Psoas muscle (tissue), 8 donors: Measurements from ENCODE around the gene CCR5. TPM values are rescaled to one million over a fixed set of nuclear protein-coding genes. Genes with fewer than 3 reads are reported as not detected.

Experiments used
- ATAC-seq, 4 donors: fragments of 200-7000 bp; cut with Tn5 transposase; one replicate each; pipeline ENCODE4 v1.9.1; 2020; ENCODE audit warnings: moderate library complexity in 3 of 4, mild to moderate bottlenecking in 2 of 4
- DNase-seq, 2 donors: peaks; one replicate each; pipeline ENCODE4 v3.0.0-alpha.2; 2020
- H3K27ac ChIP-seq: fragments of 200-600 bp; one replicate; pipeline ENCODE4 v1.8.0; 2022
- H3K27me3 ChIP-seq, 3 donors: fragments of 200-600 bp in 1 of 3; one replicate each; pipeline versions ENCODE4 v1.6.1 to v1.8.0; 2013 to 2022; ENCODE audit warnings: low read length in 2 of 3, mild to moderate bottlenecking in 2 of 3, moderate library complexity in 1 of 3; ENCODE audit not compliant: insufficient read depth in 3 of 3
- H3K36me3 ChIP-seq, 2 donors: fragments of 200-600 bp in 1 of 2; one replicate each; pipeline versions ENCODE4 v1.6.1 to v1.8.0; 2013 to 2022; ENCODE audit warnings: low read depth in 1 of 2, mild to moderate bottlenecking in 1 of 2, moderate library complexity in 1 of 2; ENCODE audit not compliant: insufficient read depth in 1 of 2
- H3K4me1 ChIP-seq: fragments of 200-600 bp; one replicate; pipeline ENCODE4 v1.8.0; 2022
- H3K4me3 ChIP-seq: fragments of 200-600 bp; one replicate; pipeline ENCODE4 v1.8.0; 2022; ENCODE audit warnings: mild to moderate bottlenecking
- H3K9me3 ChIP-seq: fragments of 200-600 bp; one replicate; pipeline ENCODE4 v1.8.0; 2022
- WGBS, 3 donors: extraction: QIAGEN DNeasy Blood & Tissue Kit; methylation state at CpG; one replicate each; pipeline versions ENCODE4 v1.1.6 to v1.1.7; 2013; 5-methylcytosine and 5-hydroxymethylcytosine counted together
- intact Hi-C, 2 donors: fragments of 100-400 bp; cut with DNase I; formaldehyde crosslinking; loops; one replicate each; pipeline versions ENCODE4 v1.11.0 to v1.14.2; 2022
- polyA plus RNA-seq, 3 donors: library from polyadenylated mRNA; stranded (reverse); fragments of 200-250 nt; gene quantifications; one replicate each; pipeline ENCODE4 v1.2.3, GENCODE V29; 2013
- total RNA-seq, 4 donors: library from RNA; stranded (reverse); fragmentation: NEBNext Ultra II Directional in 2 of 4; extraction: Animal tissue kit (Norgen Biotek cat#: 25700) in 2 of 4; gene quantifications; one replicate each; pipeline versions ENCODE4 v1.2.1 to v1.2.4, GENCODE V29; 2021 to 2023
- TF ChIP-seq, protein P1 (sequence below): fragments of 200-600 bp; IDR thresholded peaks from one replicate; pipeline ENCODE4 v1.8.0; 2022; ENCODE audit warnings: antibody characterized with exemption
- donor health status: healthy with polysubstance abuse.
- donor health status: DM: no; HTN: no; CAD: no; lungs with moderate emphysema.
- donor health status: Bipolar disorder and iron deficiency.
- donor health status: healthy.
- donor health status: DM: yes; HTN: yes; CAD: no.
- donor health status: DM: no; HTN: no; CAD: no.
- donor health status: DM: no; HTN: no; CAD: no.
- donor health status: DM: yes; HTN: yes; CAD: no.

Gene CCR5
- total and polyA plus RNA-seq, 7 donors: 0.08 to 1.1 (median 0.21) TPM

DNA sequence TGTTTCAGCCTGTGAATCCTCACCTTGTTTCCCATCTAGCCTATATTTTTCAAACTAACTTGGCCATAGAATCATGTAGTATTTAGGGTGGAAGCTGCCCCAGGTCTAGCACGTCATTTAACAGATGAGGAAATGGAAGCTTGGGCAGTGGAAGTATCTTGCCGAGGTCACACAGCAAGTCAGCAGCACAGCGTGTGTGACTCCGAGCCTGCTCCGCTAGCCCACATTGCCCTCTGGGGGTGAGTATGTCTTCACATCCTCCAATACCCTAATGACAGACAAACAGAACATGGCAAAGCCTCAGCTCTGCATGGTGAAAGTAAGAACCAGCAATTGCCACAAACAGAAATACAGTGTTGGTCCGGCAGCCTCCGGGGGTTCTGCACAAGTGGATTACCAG, 2.2 kb upstream of the CCR5 start:
- H3K27ac ChIP-seq: no peak overlapping the region
- H3K4me3 ChIP-seq: no peak overlapping the region
- no peaks in the 10 kb centered on the region for H3K9me3 ChIP-seq
- H3K27me3 ChIP-seq: peaks cover 0 to 4% (median 2%) of the 10 kb centered on the region in 3 donors
- no peaks in the 10 kb centered on the region for H3K36me3 ChIP-seq
- peak in 3 of 4 donors; percentile 42 to 64 (median 48) for ATAC-seq
- intact Hi-C loops: loop anchor here in 1 of 2 donors (10.0 kb wide), 1 partner anchor 254 kb away; no protein-coding TSS in a partner anchor
- WGBS, 3 donors: 52 to 72% (median 53%) methylated on average over 7 of the region's 7 CpGs
- no peaks in the 10 kb centered on the region for H3K4me1 ChIP-seq
- DNase-seq: peak; percentile 39 to 74
- TF ChIP-seq, protein P1, sequence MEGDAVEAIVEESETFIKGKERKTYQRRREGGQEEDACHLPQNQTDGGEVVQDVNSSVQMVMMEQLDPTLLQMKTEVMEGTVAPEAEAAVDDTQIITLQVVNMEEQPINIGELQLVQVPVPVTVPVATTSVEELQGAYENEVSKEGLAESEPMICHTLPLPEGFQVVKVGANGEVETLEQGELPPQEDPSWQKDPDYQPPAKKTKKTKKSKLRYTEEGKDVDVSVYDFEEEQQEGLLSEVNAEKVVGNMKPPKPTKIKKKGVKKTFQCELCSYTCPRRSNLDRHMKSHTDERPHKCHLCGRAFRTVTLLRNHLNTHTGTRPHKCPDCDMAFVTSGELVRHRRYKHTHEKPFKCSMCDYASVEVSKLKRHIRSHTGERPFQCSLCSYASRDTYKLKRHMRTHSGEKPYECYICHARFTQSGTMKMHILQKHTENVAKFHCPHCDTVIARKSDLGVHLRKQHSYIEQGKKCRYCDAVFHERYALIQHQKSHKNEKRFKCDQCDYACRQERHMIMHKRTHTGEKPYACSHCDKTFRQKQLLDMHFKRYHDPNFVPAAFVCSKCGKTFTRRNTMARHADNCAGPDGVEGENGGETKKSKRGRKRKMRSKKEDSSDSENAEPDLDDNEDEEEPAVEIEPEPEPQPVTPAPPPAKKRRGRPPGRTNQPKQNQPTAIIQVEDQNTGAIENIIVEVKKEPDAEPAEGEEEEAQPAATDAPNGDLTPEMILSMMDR: no peak

DNA sequence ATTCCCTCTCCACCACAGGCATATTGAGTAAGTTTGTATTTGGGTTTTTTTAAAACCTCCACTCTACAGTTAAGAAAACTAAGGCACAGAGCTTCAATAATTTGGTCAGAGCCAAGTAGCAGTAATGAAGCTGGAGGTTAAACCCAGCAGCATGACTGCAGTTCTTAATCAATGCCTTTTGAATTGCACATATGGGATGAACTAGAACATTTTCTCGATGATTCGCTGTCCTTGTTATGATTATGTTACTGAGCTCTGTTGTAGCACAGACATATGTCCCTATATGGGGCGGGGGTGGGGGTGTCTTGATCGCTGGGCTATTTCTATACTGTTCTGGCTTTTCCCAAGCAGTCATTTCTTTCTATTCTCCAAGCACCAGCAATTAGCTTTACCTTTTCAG, 1.6 kb upstream of the CCR5 start:
- Histone ChIP-seq H3K36me3 (no peaks in the 10 kb centered on the region), H3K27ac (no peak overlapping the region), H3K4me1 (no peaks in the 10 kb centered on the region), H3K9me3 (no peaks in the 10 kb centered on the region), H3K4me3 (no peak overlapping the region), H3K27me3 (peaks cover 0 to 4% (median 2%) of the 10 kb centered on the region in 3 donors)
- WGBS, 3 donors: 92 to 96% (median 92%) methylated on average over 4 of the region's 4 CpGs
- DNase-seq (no peak), ATAC-seq (no peak)
- TF ChIP-seq, protein P1: no peak
- intact Hi-C loops: loop anchor here in 1 of 2 donors (10.0 kb wide), 1 partner anchor 254 kb away; no protein-coding TSS in a partner anchor

DNA sequence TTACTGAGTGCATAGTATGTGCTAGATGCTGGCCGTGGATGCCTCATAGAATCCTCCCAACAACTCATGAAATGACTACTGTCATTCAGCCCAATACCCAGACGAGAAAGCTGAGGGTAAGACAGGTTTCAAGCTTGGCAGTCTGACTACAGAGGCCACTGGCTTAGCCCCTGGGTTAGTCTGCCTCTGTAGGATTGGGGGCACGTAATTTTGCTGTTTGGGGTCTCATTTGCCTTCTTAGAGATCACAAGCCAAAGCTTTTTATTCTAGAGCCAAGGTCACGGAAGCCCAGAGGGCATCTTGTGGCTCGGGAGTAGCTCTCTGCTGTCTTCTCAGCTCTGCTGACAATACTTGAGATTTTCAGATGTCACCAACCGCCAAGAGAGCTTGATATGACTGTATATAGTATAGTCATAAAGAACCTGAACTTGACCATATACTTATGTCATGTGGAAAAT, 1.0 kb upstream of the CCR5 start:
- WGBS, 3 donors: 69 to 85% (median 75%) methylated on average over 6 of the region's 6 CpGs
- Histone ChIP-seq H3K9me3 (no peaks in the 10 kb centered on the region), H3K36me3 (no peaks in the 10 kb centered on the region), H3K4me1 (no peaks in the 10 kb centered on the region), H3K4me3 (no peak overlapping the region), H3K27ac (no peak overlapping the region), H3K27me3 (peaks cover 0 to 4% (median 2%) of the 10 kb centered on the region in 3 donors)
- intact Hi-C loops: loop anchor here in 1 of 2 donors (10.0 kb wide), 1 partner anchor 255 kb away; no protein-coding TSS in a partner anchor
- DNase-seq: no peak
- ATAC-seq: no peak
- TF ChIP-seq, protein P1: no peak

DNA sequence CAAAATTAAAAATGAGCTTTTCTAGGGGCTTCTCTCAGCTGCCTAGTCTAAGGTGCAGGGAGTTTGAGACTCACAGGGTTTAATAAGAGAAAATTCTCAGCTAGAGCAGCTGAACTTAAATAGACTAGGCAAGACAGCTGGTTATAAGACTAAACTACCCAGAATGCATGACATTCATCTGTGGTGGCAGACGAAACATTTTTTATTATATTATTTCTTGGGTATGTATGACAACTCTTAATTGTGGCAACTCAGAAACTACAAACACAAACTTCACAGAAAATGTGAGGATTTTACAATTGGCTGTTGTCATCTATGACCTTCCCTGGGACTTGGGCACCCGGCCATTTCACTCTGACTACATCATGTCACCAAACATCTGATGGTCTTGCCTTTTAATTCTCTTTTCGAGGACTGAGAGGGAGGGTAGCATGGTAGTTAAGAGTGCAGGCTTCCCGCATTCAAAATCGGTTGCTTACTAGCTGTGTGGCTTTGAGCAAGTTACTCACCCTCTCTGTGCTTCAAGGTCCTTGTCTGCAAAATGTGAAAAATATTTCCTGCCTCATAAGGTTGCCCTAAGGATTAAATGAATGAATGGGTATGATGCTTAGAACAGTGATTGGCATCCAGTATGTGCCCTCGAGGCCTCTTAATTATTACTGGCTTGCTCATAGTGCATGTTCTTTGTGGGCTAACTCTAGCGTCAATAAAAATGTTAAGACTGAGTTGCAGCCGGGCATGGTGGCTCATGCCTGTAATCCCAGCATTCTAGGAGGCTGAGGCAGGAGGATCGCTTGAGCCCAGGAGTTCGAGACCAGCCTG, 984 bp downstream of the CCR5 start:
- Histone ChIP-seq H3K4me3 (no peak overlapping the region), H3K4me1 (no peaks in the 10 kb centered on the region), H3K27ac (no peak overlapping the region), H3K9me3 (no peaks in the 10 kb centered on the region), H3K27me3 (peaks cover 0 to 4% (median 2%) of the 10 kb centered on the region in 3 donors), H3K36me3 (no peaks in the 10 kb centered on the region)
- ATAC-seq (no peak), DNase-seq (no peak)
- TF ChIP-seq, protein P1: no peak
- WGBS, 3 donors: 50 to 76% (median 52%) methylated on average over 10 of the region's 10 CpGs
- intact Hi-C loops: no loop called here
